AG10803 (cell line): ENCODE measurements around the gene RAMP1.

ENCODE experiments used
- DNase-seq: peaks from one replicate; pipeline ENCODE4 v3.0.0; 2010; ENCODE audit warnings: low read depth
- H3K4me3 ChIP-seq: 2 replicates; pipeline ENCODE4 v1.5.1; 2011; ENCODE audit warnings: mild to moderate bottlenecking, low read length, control low read depth
- TF ChIP-seq, protein P1 (sequence below): conservative IDR thresholded peaks from 2 replicates; pipeline ENCODE4 v1.5.1; 2011; ENCODE audit warnings: mild to moderate bottlenecking, low read length, control low read depth, inconsistent platforms

The RAMP1 gene

DNA sequence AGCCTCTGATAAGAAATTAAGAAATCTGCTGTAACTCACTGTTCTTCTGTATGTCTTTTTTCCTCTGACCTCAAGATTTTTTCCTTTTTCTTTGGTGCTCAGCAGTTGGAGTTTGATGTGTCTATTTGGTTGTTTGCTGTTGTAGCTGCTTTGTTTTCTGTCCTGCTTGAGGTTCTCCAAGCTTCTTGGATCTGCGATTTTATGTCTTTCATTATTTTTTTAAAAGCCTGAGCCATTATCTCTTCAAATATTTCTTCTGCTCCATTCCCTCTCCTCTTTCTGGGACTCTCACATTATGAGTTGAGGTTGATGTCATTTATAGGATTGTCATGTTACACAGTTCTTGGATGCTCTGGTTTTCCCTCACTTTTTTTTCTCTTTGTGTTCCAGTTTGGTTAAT, 47.7 kb downstream of the RAMP1 start:
- H3K4me3 ChIP-seq, result no peak overlapping the region
- DNase-seq, result no peak
- TF ChIP-seq, protein P1, sequence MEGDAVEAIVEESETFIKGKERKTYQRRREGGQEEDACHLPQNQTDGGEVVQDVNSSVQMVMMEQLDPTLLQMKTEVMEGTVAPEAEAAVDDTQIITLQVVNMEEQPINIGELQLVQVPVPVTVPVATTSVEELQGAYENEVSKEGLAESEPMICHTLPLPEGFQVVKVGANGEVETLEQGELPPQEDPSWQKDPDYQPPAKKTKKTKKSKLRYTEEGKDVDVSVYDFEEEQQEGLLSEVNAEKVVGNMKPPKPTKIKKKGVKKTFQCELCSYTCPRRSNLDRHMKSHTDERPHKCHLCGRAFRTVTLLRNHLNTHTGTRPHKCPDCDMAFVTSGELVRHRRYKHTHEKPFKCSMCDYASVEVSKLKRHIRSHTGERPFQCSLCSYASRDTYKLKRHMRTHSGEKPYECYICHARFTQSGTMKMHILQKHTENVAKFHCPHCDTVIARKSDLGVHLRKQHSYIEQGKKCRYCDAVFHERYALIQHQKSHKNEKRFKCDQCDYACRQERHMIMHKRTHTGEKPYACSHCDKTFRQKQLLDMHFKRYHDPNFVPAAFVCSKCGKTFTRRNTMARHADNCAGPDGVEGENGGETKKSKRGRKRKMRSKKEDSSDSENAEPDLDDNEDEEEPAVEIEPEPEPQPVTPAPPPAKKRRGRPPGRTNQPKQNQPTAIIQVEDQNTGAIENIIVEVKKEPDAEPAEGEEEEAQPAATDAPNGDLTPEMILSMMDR, result no peak

DNA sequence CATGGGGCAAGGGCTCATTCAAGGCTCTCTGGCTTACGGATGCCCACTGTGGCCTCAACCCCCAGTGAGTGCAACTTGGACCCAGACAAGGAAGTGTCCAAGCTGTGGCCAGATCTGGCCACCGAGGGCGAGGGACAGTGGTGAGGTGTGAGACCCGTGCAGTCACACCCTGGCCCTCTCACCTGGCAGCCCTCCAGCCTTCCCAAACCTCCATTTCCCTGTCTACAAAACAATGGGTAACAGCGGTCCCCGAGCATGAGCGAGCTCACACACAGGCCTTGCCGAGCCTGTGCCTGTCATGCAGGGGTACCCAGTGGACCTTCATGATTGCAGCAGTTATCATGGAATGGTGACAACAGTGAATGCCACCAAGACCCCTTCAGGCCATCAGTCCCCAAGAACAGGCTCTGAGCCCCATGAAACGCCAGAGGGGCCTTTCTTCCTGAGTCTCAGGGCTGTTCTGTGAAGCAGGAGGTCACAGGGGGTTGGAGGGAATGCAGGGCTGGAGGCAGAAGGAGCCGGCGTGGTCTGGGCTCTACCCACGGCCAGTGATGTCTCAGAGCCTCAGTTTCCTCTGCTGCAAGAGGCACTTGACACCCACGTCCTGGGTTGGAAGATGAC, 49.8 kb downstream of the RAMP1 start:
- TF ChIP-seq, protein P1, result no peak
- DNase-seq, result no peak
- no peak overlapping the region for H3K4me3 ChIP-seq

DNA sequence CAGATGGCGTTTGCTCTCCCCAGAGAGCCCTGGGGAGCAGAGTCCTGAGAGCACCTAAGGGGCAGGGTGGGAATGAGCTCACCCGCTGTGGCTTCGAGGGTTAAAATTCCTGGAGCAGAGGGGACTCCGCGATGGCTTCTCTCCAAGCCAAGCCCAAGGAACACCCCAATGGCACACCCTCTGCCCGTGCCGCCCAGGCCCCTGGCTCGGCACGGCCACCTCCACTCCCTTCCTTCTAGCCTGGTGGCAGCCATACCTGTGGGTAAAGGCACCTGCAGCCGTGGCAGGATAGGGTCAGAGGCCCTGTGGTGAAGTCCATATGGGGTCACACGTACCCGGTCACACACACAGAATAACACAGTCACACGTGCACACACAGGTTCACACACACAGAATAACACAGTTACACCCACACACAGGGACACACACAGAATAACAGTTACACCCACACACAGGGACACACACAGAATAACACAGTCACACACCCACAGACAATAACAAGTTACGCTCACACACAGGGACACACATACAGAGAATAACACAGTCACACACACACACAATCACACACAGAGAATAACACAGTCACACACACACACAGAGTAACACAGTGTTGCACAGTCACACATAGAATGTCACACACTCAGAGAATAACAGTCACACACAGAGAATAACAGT, 50.5 kb downstream of the RAMP1 start:
- DNase-seq, result no peak
- TF ChIP-seq, protein P1, result no peak
- H3K4me3 ChIP-seq, result no peak overlapping the region

DNA sequence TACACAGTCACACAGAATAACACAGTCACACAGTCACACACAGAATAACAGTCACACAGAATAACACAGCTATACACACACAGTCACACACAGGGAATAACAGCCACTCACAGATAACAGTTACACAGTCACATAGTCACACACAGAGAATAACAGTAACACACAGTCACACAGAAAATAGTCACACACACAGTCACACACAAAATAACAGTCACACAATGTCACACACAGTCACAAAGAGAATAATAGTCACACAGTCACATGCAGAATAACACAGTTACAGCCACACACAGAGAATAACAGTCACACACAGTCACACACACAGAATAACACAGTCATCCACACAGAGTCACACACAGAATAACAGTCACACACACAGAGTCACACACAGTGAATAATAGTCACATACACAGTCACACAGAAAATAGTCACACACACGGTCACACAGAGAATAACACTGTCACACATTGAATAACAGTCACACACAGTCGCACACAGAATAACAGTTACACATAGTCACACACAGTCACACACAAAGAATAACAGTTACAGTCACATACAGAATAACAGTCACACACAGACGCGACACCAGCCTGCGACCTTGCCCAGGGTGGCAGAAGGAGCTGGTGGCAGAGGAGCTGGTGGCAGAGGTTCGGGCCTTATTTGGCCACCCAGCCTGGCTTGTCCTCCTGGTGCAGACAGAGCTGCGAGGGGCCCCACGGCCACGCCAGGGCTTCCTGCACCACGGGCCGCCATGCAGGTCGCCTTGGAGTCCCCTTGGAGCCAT, 51.3 kb downstream of the RAMP1 start:
- DNase-seq, result no peak
- H3K4me3 ChIP-seq, result no peak overlapping the region
- TF ChIP-seq, protein P1, result no peak

DNA sequence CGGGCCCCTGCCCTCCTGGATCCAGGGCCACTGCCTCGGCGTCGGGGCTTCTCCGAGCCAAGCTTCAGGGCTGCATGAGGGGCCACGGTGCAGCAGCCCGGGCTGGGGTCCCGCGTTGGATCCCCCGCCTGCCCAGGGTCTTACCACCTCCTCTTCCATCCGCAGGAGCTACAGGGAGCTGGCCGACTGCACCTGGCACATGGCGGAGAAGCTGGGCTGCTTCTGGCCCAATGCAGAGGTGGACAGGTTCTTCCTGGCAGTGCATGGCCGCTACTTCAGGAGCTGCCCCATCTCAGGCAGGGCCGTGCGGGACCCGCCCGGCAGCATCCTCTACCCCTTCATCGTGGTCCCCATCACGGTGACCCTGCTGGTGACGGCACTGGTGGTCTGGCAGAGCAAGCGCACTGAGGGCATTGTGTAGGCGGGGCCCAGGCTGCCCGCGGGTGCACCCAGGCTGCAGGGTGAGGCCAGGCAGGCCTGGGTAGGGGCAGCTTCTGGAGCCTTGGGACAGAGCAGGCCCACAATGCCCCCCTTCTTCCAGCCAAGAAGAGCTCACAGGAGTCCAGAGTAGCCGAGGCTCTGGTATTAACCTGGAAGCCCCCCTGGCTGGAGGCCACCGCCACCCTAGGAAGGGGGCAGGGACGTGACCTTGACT, 52.1 kb downstream of the RAMP1 start:
- TF ChIP-seq, protein P1, result no peak
- no peak for DNase-seq
- H3K4me3 ChIP-seq, result no peak overlapping the region

DNA sequence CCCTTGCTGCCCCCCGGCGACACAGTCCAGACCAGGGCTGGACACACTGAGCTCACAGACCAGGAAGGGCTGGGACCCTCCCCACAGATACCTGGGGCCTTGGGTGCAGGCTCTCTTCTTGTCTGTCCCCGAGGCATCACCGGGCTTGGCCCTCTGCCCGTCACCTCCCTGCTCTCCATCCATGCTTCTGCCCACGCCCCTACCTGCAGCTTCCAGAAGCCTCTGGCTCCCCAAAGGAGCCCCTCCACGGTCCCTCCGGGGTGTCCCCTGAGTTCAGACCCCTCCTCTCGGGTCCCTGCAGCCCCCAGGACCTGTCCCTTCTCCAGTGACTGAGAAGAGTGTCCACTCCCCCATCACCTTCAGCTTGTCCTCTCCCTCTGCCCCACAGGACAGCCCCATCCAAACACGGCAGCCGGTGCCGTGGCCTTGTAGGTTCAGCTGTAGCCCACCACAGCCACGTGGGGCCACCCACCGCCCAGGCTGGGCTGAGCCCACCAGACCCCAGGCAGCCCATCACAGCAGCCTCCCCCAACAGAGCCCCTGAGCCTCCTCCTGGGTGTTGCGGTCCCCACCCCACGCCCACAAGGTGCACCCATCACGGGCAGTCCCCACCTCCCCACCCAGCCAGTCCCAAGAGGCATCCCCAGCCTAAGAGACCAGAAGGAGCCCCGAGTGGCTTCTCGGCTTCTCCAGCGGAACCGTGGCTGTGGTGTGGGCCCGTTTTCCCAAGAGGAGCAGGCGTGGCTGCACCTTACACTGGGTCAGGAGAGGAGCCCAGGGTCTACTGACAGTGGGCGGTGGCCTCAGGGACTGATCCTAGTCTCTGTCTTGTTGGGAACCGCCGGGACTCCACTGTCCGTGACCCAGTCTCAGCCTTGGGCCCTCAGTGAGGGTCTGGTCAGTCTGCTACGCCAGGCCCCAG, 53.1 kb downstream of the RAMP1 start:
- TF ChIP-seq, protein P1, result no peak
- no peak overlapping the region for H3K4me3 ChIP-seq
- no peak for DNase-seq
